ENCODE results near the gene CCDC85C. TPM values are rescaled to one million over a fixed set of nuclear protein-coding genes. Genes with fewer than 3 reads are reported as not detected.

Gene CCDC85C
- total and polyA plus RNA-seq, 2 of the 8 experiments (the other 6 are each of a cell fraction or from before 2014, with no cell fraction given), result 16.8 to 35.8 TPM

DNA sequence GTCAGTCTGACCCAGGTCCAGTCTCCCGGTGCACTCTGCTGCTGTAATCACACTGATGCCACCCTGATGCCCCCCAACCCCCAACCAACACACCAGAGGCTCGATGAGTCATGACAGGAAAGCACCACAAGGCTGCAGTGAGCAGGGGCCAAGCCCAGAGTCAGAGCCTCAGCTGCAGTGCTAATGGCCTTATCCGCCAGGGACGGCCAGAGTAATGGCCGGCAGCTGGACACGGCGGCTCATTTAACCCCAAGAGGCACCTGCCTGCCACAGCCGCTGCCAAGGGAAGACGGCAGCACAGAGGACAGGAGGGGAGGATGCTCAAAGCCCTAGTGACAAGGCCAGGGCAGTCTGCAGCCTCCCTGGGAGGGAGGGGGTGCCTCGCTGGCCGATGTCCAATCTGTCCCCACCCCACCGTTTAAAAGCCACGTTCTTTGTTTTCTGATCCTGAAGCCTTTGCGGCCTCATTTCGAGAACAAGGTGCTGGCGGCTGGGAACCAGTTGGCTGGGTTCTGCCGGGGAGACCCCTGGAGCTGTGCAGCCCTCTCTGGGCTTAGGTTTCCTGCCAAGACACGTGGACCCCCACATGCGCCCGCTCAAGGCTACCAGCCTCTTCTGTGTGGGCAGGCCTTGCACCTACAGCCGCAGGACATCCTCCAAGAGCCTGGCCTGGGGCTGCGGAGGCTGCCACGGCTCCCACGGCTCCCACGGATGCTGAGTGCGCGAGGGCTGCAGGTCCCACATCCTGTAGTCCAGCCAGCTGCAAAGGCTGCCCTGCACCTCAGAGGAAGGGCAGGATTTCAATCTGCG is 13.1 kb downstream of the CCDC85C start (continued):
- TF ChIP-seq ATF2 (IDR thresholded peaks at IDR 0.05; ENCODE audit: low read length), result no peak
- TF ChIP-seq EGR1 (IDR thresholded peaks at IDR 0.05; ENCODE audit: borderline replicate concordance, low read depth, low read length), result no peak; the same call in 1 of the 2 replicates
- no peak for TF ChIP-seq POLR2AphosphoS5 (IDR thresholded peaks at IDR 0.05; ENCODE audit: low read depth, low read length)
- TF ChIP-seq KDM1A (IDR thresholded peaks at IDR 0.05; ENCODE audit: borderline replicate concordance, low read length), result no peak

All from H1 (cell line).